CD14-positive monocyte (primary cell): ENCODE measurements around the gene SRSF4. TPM values are rescaled to one million over a fixed set of nuclear protein-coding genes. Genes with fewer than 3 reads are reported as not detected.

Experiments used
- DNase-seq, 3 donors: peaks; one replicate each; pipeline ENCODE4 v3.0.0-alpha.2; 2011 to 2022
- H2AFZ ChIP-seq: 2 replicates; pipeline ENCODE4 v1.6.0; 2012; ENCODE audit warnings: mild to moderate bottlenecking, low read depth, low read length, inconsistent platforms; ENCODE audit not compliant: insufficient read depth, poor library complexity, severe bottlenecking
- H3K27ac ChIP-seq, 2 donors: 1 replicate in 1 of 2; 2 replicates in 1 of 2; pipeline ENCODE4 v1.5.1; 2012 to 2013; ENCODE audit warnings: low read length in 2 of 2, control low read depth in 1 of 2, inconsistent platforms in 1 of 2, low read depth in 1 of 2, mild to moderate bottlenecking in 1 of 2
- H3K27me3 ChIP-seq, 2 donors: one replicate each; pipeline versions ENCODE4 v1.6.0 to v1.6.1; 2011 to 2013; ENCODE audit warnings: low read length in 2 of 2; ENCODE audit not compliant: control insufficient read depth in 2 of 2, insufficient read depth in 2 of 2
- H3K36me3 ChIP-seq, 2 donors: replicated peaks in 1 of 2; 1 replicate in 1 of 2; 2 replicates in 1 of 2; pipeline versions ENCODE4 v1.5.1 to v1.6.1; 2012 to 2013; ENCODE audit warnings: low read length in 2 of 2, control low read depth in 1 of 2, inconsistent platforms in 1 of 2, mild to moderate bottlenecking in 1 of 2; ENCODE audit not compliant: insufficient read depth in 2 of 2, control insufficient read depth in 1 of 2
- H3K4me1 ChIP-seq, 2 donors: 1 replicate in 1 of 2; 2 replicates in 1 of 2; pipeline versions ENCODE4 v1.5.1 to v1.6.1; 2012 to 2013; ENCODE audit warnings: low read length in 2 of 2, control low read depth in 1 of 2, inconsistent platforms in 1 of 2, mild to moderate bottlenecking in 1 of 2, moderate library complexity in 1 of 2; ENCODE audit not compliant: insufficient read depth in 2 of 2, control insufficient read depth in 1 of 2
- H3K4me2 ChIP-seq: replicated peaks from 2 replicates; pipeline ENCODE3; 2012; ENCODE audit warnings: low read length, moderate library complexity, mild to moderate bottlenecking; ENCODE audit not compliant: poor library complexity, severe bottlenecking; ENCODE audit errors: extremely low read depth
- H3K4me3 ChIP-seq, 3 experiments: fragments of 200-600 bp in 1 of 3; sonication (generic) in 1 of 3; replicated peaks in 1 of 3; 1 replicate in 2 of 3; 2 replicates in 1 of 3; pipeline ENCODE4 v1.5.1; 2011 to 2013; ENCODE audit warnings: low read length in 3 of 3, mild to moderate bottlenecking in 3 of 3, control low read depth in 2 of 3, low read depth in 2 of 3, inconsistent platforms in 1 of 3, moderate library complexity in 1 of 3
- H3K79me2 ChIP-seq: 2 replicates; pipeline ENCODE4 v1.6.0; 2012; ENCODE audit warnings: mild to moderate bottlenecking, control low read depth, inconsistent platforms, low read length, moderate library complexity; ENCODE audit not compliant: insufficient read depth
- H3K9ac ChIP-seq: 2 replicates; pipeline ENCODE4 v1.6.0; 2017; ENCODE audit warnings: low read length, mild to moderate bottlenecking; ENCODE audit not compliant: insufficient read depth, poor library complexity, severe bottlenecking
- H3K9me3 ChIP-seq, 2 donors: replicated peaks in 1 of 2; 1 replicate in 1 of 2; 2 replicates in 1 of 2; pipeline versions ENCODE4 v1.5.1 to v1.6.1; 2012 to 2013; ENCODE audit warnings: low read length in 2 of 2, control low read depth in 1 of 2; ENCODE audit not compliant: control insufficient read depth in 1 of 2, insufficient read depth in 1 of 2
- H4K20me1 ChIP-seq: 2 replicates; pipeline ENCODE4 v1.6.0; 2012; ENCODE audit warnings: mild to moderate bottlenecking, low read length, control low read depth, moderate library complexity; ENCODE audit not compliant: insufficient read depth
- H3K27ac Mint-ChIP-seq, 7 donors: one replicate each; pipeline ENCODE4 v1.8.0; 2020; ENCODE audit warnings: mild to moderate bottlenecking in 7 of 7, mixed read lengths in 7 of 7, moderate library complexity in 6 of 7, inconsistent platforms in 2 of 7
- H3K27me3 Mint-ChIP-seq, 3 donors: one replicate each; pipeline ENCODE4 v1.8.0; 2021 to 2022; ENCODE audit warnings: low read depth in 3 of 3, mild to moderate bottlenecking in 3 of 3, mixed read lengths in 3 of 3, moderate library complexity in 3 of 3, inconsistent platforms in 1 of 3
- H3K36me3 Mint-ChIP-seq, 2 donors: one replicate each; pipeline ENCODE4 v1.8.0; 2020; ENCODE audit warnings: mixed read lengths in 2 of 2, inconsistent platforms in 1 of 2, mild to moderate bottlenecking in 1 of 2
- H3K4me1 Mint-ChIP-seq: one replicate; pipeline ENCODE4 v1.8.0; 2020; ENCODE audit warnings: mild to moderate bottlenecking, mixed read lengths
- H3K4me3 Mint-ChIP-seq, 2 donors: one replicate each; pipeline ENCODE4 v1.8.0; 2020; ENCODE audit warnings: mild to moderate bottlenecking in 2 of 2, mixed read lengths in 2 of 2, moderate library complexity in 1 of 2
- H3K9me3 Mint-ChIP-seq, 7 donors: one replicate each; pipeline ENCODE4 v1.8.0; 2020 to 2022; ENCODE audit warnings: mixed read lengths in 7 of 7, mild to moderate bottlenecking in 6 of 7, moderate library complexity in 6 of 7, inconsistent platforms in 2 of 7
- CTCF ChIP-seq: fragments of 200-600 bp; IDR thresholded peaks from one replicate; pipeline ENCODE4 v1.8.0; 2022; ENCODE audit warnings: antibody characterized with exemption, mild to moderate bottlenecking
- WGBS: methylation state at CpG from one replicate; pipeline ENCODE4 v1.1.5; 2013; ENCODE audit warnings: missing lambda C conversion rate; ENCODE audit not compliant: insufficient coverage; 5-methylcytosine and 5-hydroxymethylcytosine counted together
- intact Hi-C, 2 donors: fragments of 100-400 bp; cut with micrococcal nuclease; formaldehyde crosslinking; loops; one replicate each; pipeline versions ENCODE4 v1.15.0 to v1.15.1; 2023
- polyA plus RNA-seq, 3 donors: library from polyadenylated mRNA; depleted of rRNA in 1 of 3; unstranded in 2 of 3; stranded (reverse) in 1 of 3; fragments of 300-500 nt in 2 of 3; fragments of >200 nt in 1 of 3; fragmentation: Illumina TruSeq in 2 of 3; gene quantifications; 1 replicate in 2 of 3; 2 replicates in 1 of 3; pipeline ENCODE4 v1.2.3, GENCODE V29; 2012 to 2021

SRSF4 gene
- polyA plus RNA-seq, 3 donors: 38.4 to 66.8 (median 55.5) TPM

- Histone ChIP-seq H4K20me1 (peaks cover 95% of the 10 kb centered on the region), H3K4me2 (no peak overlapping the region), H3K4me3 (no peak overlapping the region), H3K36me3 (peaks cover 2 to 17% of the 10 kb centered on the region in 2 donors), H3K27me3 (no peaks in the 10 kb centered on the region), H3K9ac (no peak overlapping the region), H3K27ac (peak overlapping the region in 1 of 2 donors; percentile 27), H3K79me2 (peaks cover 100% of the 10 kb centered on the region), H3K9me3 (no peaks in the 10 kb centered on the region), H2AFZ (no peak overlapping the region), H3K4me1 (peaks cover 31 to 40% of the 10 kb centered on the region in 2 donors)
- Mint-ChIP-seq H3K4me3 (no peak overlapping the region), H3K4me1 (peaks cover 50% of the 10 kb centered on the region), H3K9me3 (no peaks in the 10 kb centered on the region), H3K27ac (peak overlapping the region in 1 of 7 donors; percentile 44), H3K27me3 (no peaks in the 10 kb centered on the region), H3K36me3 (peaks cover 13 to 25% of the 10 kb centered on the region in 2 donors)
- TF ChIP-seq CTCF: no peak
- WGBS: no CpG with 5 or more reads among the region's 4 CpGs
- no peak for DNase-seq
- intact Hi-C loops: no loop called here
Measured at GRCh38 chr1:29176576-29176975, 5.1 kb downstream of the SRSF4 start.

GRCh38 chr1:29172415-29172939 is 9.2 kb downstream of the SRSF4 start:
- WGBS: 94% methylated on average over 7 of the region's 8 CpGs
- Histone ChIP-seq H3K27me3 (no peaks in the 10 kb centered on the region), H3K4me3 (no peak overlapping the region), H3K4me2 (no peak overlapping the region), H3K4me1 (peaks cover 6 to 21% of the 10 kb centered on the region in 2 donors), H3K9me3 (no peaks in the 10 kb centered on the region), H4K20me1 (peaks cover 98% of the 10 kb centered on the region), H2AFZ (no peak overlapping the region), H3K36me3 (peaks cover 17 to 47% of the 10 kb centered on the region in 2 donors), H3K79me2 (peaks cover 100% of the 10 kb centered on the region), H3K27ac (no peak overlapping the region), H3K9ac (no peak overlapping the region)
- TF ChIP-seq CTCF: no peak
- Mint-ChIP-seq H3K4me1 (peaks cover 39% of the 10 kb centered on the region), H3K9me3 (no peaks in the 10 kb centered on the region), H3K36me3 (peaks cover 17 to 41% of the 10 kb centered on the region in 2 donors), H3K4me3 (no peak overlapping the region), H3K27me3 (no peaks in the 10 kb centered on the region), H3K27ac (no peak overlapping the region)
- no peak for DNase-seq
- intact Hi-C loops: no loop called here
